Measurements from ENCODE around the gene TMEM82.

DNA sequence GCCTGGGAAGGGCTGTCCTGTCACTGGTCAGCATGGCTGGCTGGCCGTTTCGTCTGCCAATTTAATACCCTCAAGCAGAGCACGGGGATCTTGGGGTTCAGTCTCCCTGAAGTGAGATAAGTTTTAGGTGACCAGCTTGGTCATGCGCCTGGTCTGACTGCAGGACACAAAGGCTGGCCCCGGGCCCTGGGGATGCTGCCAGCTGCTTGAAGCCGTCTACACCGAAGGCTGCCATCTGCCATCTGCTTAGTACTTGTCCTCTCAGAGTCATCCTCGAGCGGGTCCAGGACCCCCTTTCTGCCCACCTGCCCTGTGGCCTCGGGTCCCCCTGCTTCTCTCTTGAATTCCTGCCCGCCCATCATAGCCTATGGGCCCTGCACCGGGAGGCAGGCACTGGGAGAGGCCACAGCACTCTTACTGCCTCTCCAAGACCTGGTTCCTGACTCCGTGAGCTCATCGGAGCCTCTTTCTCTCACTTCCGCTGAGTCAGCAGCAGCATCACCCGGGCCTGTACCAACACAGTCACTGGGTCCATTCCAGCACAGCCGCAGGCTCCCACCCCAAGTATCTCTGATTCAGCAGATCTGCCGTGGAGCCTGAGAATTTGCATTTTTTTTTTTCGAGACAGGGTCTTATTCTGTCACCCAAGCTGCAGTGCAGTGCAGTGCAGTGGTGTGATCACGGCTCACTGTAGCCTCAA is 23.3 kb downstream of the TMEM82 start:
- TF ChIP-seq NFE2L1 (tag; IDR thresholded peaks at IDR 0.05; ENCODE audit: borderline replicate concordance, low read depth), result no peak
- TF ChIP-seq CREM (IDR thresholded peaks at IDR 0.05; ENCODE audit: low read depth), result peak; percentile 57; the same call in 1 of the 2 replicates
- TF ChIP-seq ZNF124 (CRISPR knock-in tag; IDR thresholded peaks at IDR 0.05), result no peak
- no peak for TF ChIP-seq KLF13 (tag; IDR thresholded peaks at IDR 0.05; ENCODE audit: borderline replicate concordance, low read depth)
- TF ChIP-seq OTX1 (CRISPR knock-in tag; IDR thresholded peaks at IDR 0.05), result no peak
- TF ChIP-seq, protein P1, sequence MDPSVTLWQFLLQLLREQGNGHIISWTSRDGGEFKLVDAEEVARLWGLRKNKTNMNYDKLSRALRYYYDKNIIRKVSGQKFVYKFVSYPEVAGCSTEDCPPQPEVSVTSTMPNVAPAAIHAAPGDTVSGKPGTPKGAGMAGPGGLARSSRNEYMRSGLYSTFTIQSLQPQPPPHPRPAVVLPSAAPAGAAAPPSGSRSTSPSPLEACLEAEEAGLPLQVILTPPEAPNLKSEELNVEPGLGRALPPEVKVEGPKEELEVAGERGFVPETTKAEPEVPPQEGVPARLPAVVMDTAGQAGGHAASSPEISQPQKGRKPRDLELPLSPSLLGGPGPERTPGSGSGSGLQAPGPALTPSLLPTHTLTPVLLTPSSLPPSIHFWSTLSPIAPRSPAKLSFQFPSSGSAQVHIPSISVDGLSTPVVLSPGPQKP (CRISPR knock-in tag; IDR thresholded peaks at IDR 0.05), result no peak
- TF ChIP-seq, protein P2, sequence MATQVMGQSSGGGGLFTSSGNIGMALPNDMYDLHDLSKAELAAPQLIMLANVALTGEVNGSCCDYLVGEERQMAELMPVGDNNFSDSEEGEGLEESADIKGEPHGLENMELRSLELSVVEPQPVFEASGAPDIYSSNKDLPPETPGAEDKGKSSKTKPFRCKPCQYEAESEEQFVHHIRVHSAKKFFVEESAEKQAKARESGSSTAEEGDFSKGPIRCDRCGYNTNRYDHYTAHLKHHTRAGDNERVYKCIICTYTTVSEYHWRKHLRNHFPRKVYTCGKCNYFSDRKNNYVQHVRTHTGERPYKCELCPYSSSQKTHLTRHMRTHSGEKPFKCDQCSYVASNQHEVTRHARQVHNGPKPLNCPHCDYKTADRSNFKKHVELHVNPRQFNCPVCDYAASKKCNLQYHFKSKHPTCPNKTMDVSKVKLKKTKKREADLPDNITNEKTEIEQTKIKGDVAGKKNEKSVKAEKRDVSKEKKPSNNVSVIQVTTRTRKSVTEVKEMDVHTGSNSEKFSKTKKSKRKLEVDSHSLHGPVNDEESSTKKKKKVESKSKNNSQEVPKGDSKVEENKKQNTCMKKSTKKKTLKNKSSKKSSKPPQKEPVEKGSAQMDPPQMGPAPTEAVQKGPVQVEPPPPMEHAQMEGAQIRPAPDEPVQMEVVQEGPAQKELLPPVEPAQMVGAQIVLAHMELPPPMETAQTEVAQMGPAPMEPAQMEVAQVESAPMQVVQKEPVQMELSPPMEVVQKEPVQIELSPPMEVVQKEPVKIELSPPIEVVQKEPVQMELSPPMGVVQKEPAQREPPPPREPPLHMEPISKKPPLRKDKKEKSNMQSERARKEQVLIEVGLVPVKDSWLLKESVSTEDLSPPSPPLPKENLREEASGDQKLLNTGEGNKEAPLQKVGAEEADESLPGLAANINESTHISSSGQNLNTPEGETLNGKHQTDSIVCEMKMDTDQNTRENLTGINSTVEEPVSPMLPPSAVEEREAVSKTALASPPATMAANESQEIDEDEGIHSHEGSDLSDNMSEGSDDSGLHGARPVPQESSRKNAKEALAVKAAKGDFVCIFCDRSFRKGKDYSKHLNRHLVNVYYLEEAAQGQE (IDR thresholded peaks at IDR 0.05; ENCODE audit: borderline replicate concordance), result no peak
- TF ChIP-seq, protein P2 (CRISPR knock-in tag; IDR thresholded peaks at IDR 0.05; ENCODE audit: low read depth), result no peak
